Keratinocyte (primary cell): ENCODE measurements around the gene SRL.
"Not testable (repeated sequence)": the region's sequence is repeated elsewhere in the genome, so short reads cannot be mapped to it uniquely, and the experiment has no call there.

Experiments used
- CTCF ChIP-seq, 3 experiments: IDR thresholded peaks in 1 of 3; conservative IDR thresholded peaks in 1 of 3; optimal IDR thresholded peaks in 1 of 3; 2 replicates in 2 of 3; 3 replicates in 1 of 3; pipeline versions ENCODE3 to v1.5.1; 2011; ENCODE audit warnings: low read length in 3 of 3, mild to moderate bottlenecking in 3 of 3, moderate library complexity in 2 of 3, control low read depth in 1 of 3, inconsistent platforms in 1 of 3; ENCODE audit not compliant: insufficient read depth in 2 of 3; ENCODE audit errors: extremely low read depth in 1 of 3
- EZH2 ChIP-seq: IDR thresholded peaks from one replicate; pipeline ENCODE4 v1.6.1; 2012; ENCODE audit warnings: inconsistent platforms, mild to moderate bottlenecking, low read length, moderate library complexity

GRCh38 chr16:4253012-4253393, 11.1 kb upstream of the SRL start:
- TF ChIP-seq CTCF (optimal IDR thresholded peaks at IDR 0.05 in 1 of 3, IDR thresholded peaks at IDR 0.05 in 1 of 3, conservative IDR thresholded peaks at IDR 0.05 in 1 of 3; ENCODE audit: extremely low read depth in 1 of 3, insufficient read depth in 2 of 3, low read length in 3 of 3); EZH2: not testable (repeated sequence)
